ENCODE results near the gene NME7.

NME7 gene

GRCh38 chr1:169160845-169161495 is 206.6 kb downstream of the NME7 start:
- DNase-seq (ENCODE audit: low read depth), result no peak
- H3K4me3 ChIP-seq (ENCODE audit: low read length), result no peak overlapping the region
- no peak for TF ChIP-seq CTCF (conservative IDR thresholded peaks at IDR 0.05; ENCODE audit: low read length)

GRCh38 chr1:169156580-169156979 is 211.0 kb downstream of the NME7 start:
- DNase-seq (ENCODE audit: low read depth), result no peak
- H3K4me3 ChIP-seq (ENCODE audit: low read length), result no peak overlapping the region
- no peak for TF ChIP-seq CTCF (conservative IDR thresholded peaks at IDR 0.05; ENCODE audit: low read length)

GRCh38 chr1:169155675-169156074 is 211.9 kb downstream of the NME7 start:
- H3K4me3 ChIP-seq (ENCODE audit: low read length), result no peak overlapping the region
- no peak for DNase-seq (ENCODE audit: low read depth)
- TF ChIP-seq CTCF (conservative IDR thresholded peaks at IDR 0.05; ENCODE audit: low read length), result no peak

- TF ChIP-seq CTCF (conservative IDR thresholded peaks at IDR 0.05; ENCODE audit: low read length), result no peak
Observed at GRCh38 chr1:169151338-169151837, 216.2 kb downstream of the NME7 start.

GRCh38 chr1:169150641-169151337 is 216.8 kb downstream of the NME7 start:
- no peak overlapping the region for H3K4me3 ChIP-seq (ENCODE audit: low read length)
- no peak for TF ChIP-seq CTCF (conservative IDR thresholded peaks at IDR 0.05; ENCODE audit: low read length)
- no peak for DNase-seq (ENCODE audit: low read depth)

More at GRCh38 chr1:169151338-169151837, 216.2 kb downstream of the NME7 start:
- no peak for DNase-seq (ENCODE audit: low read depth)
- no peak overlapping the region for H3K4me3 ChIP-seq (ENCODE audit: low read length)

- DNase-seq (ENCODE audit: low read depth), result peak; percentile 12
- H3K4me3 ChIP-seq (ENCODE audit: low read length), result no peak overlapping the region
- TF ChIP-seq CTCF (conservative IDR thresholded peaks at IDR 0.05; ENCODE audit: low read length), result no peak
Observed at GRCh38 chr1:169149555-169150286, 217.9 kb downstream of the NME7 start.
